ENCODE results near the gene TNFRSF1A. TPM values are rescaled to one million over a fixed set of nuclear protein-coding genes. Genes with fewer than 3 reads are reported as not detected.
"Not testable (repeated sequence)": the region's sequence is repeated elsewhere in the genome, so short reads cannot be mapped to it uniquely, and the experiment has no call there.

Gene TNFRSF1A
- total RNA-seq, 1 donor from 2014 or later, result 271 TPM

- H3K4me1 ChIP-seq, result peaks cover 65% of the 10 kb centered on the region
- H3K36me3 ChIP-seq, result no peaks in the 10 kb centered on the region
- intact Hi-C loops (cut with DNase I), result no loop called here
- DNase-seq (ENCODE audit: extremely low spot score in 2 of 2), result peak in 1 of 2 donors; percentile 92
- TF ChIP-seq POLR2AphosphoS5 (IDR thresholded peaks at IDR 0.05; ENCODE audit: insufficient read depth in 1 of 2, low read depth in 1 of 2), result peak; percentile 49 to 63
- TF ChIP-seq CTCF (IDR thresholded peaks at IDR 0.05), result no peak
- peak overlapping the region; percentile 11 to 31 for H3K4me3 ChIP-seq
- H3K9me3 ChIP-seq, result no peaks in the 10 kb centered on the region
- no peaks in the 10 kb centered on the region for H3K27me3 ChIP-seq
- peak overlapping the region; percentile 99 for H3K27ac ChIP-seq
These were observed 5.8 kb upstream of the TNFRSF1A start for GRCh38 chr12:6347367-6348338.

GRCh38 chr12:6346942-6347341 is 5.1 kb upstream of the TNFRSF1A start:
- Histone ChIP-seq H3K27ac (peak overlapping the region; percentile 99), H3K27me3 (no peaks in the 10 kb centered on the region), H3K36me3 (no peaks in the 10 kb centered on the region), H3K4me3 (peak overlapping the region in 1 of 2 donors; percentile 31), H3K9me3 (no peaks in the 10 kb centered on the region), H3K4me1 (peaks cover 72% of the 10 kb centered on the region)
- no peak for DNase-seq (ENCODE audit: extremely low spot score in 2 of 2)
- intact Hi-C loops (cut with DNase I), result no loop called here
- TF ChIP-seq POLR2AphosphoS5 (IDR thresholded peaks at IDR 0.05; ENCODE audit: insufficient read depth in 1 of 2, low read depth in 1 of 2) (no peak), POLR2A (IDR thresholded peaks at IDR 0.05) (no peak), CTCF (IDR thresholded peaks at IDR 0.05) (no peak)

- peak in 1 of 2 donors; percentile 86 for DNase-seq (ENCODE audit: extremely low spot score in 2 of 2)
- Histone ChIP-seq H3K27me3 (no peaks in the 10 kb centered on the region), H3K36me3 (no peaks in the 10 kb centered on the region), H3K4me3 (no peak overlapping the region), H3K27ac (peak overlapping the region; percentile 99), H3K9me3 (no peaks in the 10 kb centered on the region), H3K4me1 (peaks cover 72% of the 10 kb centered on the region)
- intact Hi-C loops (cut with DNase I), result no loop called here
- TF ChIP-seq POLR2A (IDR thresholded peaks at IDR 0.05) (no peak), CTCF (IDR thresholded peaks at IDR 0.05) (no peak)
These were observed 4.5 kb upstream of the TNFRSF1A start for GRCh38 chr12:6346235-6346832.

GRCh38 chr12:6345319-6346091 is 3.6 kb upstream of the TNFRSF1A start:
- Histone ChIP-seq H3K27ac (peak overlapping the region; percentile 99), H3K4me3 (no peak overlapping the region), H3K27me3 (no peaks in the 10 kb centered on the region), H3K9me3 (no peaks in the 10 kb centered on the region), H3K4me1 (peaks cover 72% of the 10 kb centered on the region), H3K36me3 (no peaks in the 10 kb centered on the region)
- intact Hi-C loops (cut with DNase I), result no loop called here
- DNase-seq (ENCODE audit: extremely low spot score in 2 of 2), result no peak
- TF ChIP-seq CTCF (IDR thresholded peaks at IDR 0.05) (no peak), POLR2A (IDR thresholded peaks at IDR 0.05) (no peak), POLR2AphosphoS5 (IDR thresholded peaks at IDR 0.05; ENCODE audit: insufficient read depth in 1 of 2, low read depth in 1 of 2) (peak; percentile 34 to 54)

- peaks cover 77% of the 10 kb centered on the region for H3K4me1 ChIP-seq
- H3K36me3 ChIP-seq; H3K9me3 ChIP-seq; intact Hi-C loops (cut with DNase I); DNase-seq (ENCODE audit: extremely low spot score in 2 of 2); H3K27me3 ChIP-seq; H3K4me3 ChIP-seq: not testable (repeated sequence)
- peak overlapping the region; percentile 99 for H3K27ac ChIP-seq
These were observed 2.3 kb upstream of the TNFRSF1A start for GRCh38 chr12:6344101-6344660.
